K562 (cell line): ENCODE data around the gene IL33. TPM values are rescaled to one million over a fixed set of nuclear protein-coding genes. Genes with fewer than 3 reads are reported as not detected.
A peak's percentile ranks its signal among the peaks of the same experiment; 100 is the strongest.

Experiments
- ATAC-seq: fragments of 200-7000 bp; cut with Tn5 transposase; 3 replicates; pipeline ENCODE4 v1.9.1; 2020; ENCODE audit warnings: moderate library complexity
- BruUV-seq: library from RNA; stranded (reverse); fragments of 400-500 nt; replicated peaks from 2 replicates; lab custom pipeline; 2021; lab: Mats Ljungman, UMichigan
- CTCF ChIA-PET: fragments of 300-600 bp; formaldehyde crosslinking; extraction: SDS; loops from one replicate; lab custom pipeline; 2021; ENCODE audit warnings: low intra/inter-chr PET ratio; lab: Yijun Ruan, JAX
- POLR2A ChIA-PET: fragments of 300-600, 350-650 bp; sonication (Branson Sonifier 250); formaldehyde crosslinking; extraction: SDS; loops from one replicate; lab custom pipeline; 2021; ENCODE audit warnings: antibody characterized with exemption, inconsistent platforms; lab: Yijun Ruan, JAX
- DNase-seq, 4 experiments: peaks; one replicate each; pipeline versions ENCODE4 v3.0.0 to v3.0.0-alpha.2; 2011 to 2018; ENCODE audit warnings: low spot score in 3 of 4, mixed read lengths in 3 of 4; ENCODE audit errors: extremely low read depth in 1 of 4
- FAIRE-seq: peaks from 2 replicates; lab custom pipeline; 2011; peaks lifted over from hg19 to GRCh38; lab: Jason Lieb, UNC
- H2AFZ ChIP-seq: 2 replicates; pipeline ENCODE4 v1.6.0; 2011; ENCODE audit warnings: low read depth, low read length, control low read depth, inconsistent platforms
- H3K27ac ChIP-seq: fragments of 200-600 bp; 3 replicates; pipeline ENCODE4 v1.8.0; 2011; ENCODE audit warnings: low read depth, mild to moderate bottlenecking, control low read depth, inconsistent platforms, low read length, moderate library complexity, mixed read lengths; ENCODE audit errors: extremely low read depth
- H3K27me3 ChIP-seq, 2 experiments: fragments of 300-600 bp in 1 of 2; 2 replicates in 1 of 2; 3 replicates in 1 of 2; pipeline versions ENCODE4 v1.6.0 to v1.8.0; 2011; ENCODE audit warnings: inconsistent platforms in 2 of 2, low read length in 2 of 2, mild to moderate bottlenecking in 1 of 2, mixed read lengths in 1 of 2, moderate library complexity in 1 of 2; ENCODE audit not compliant: control insufficient read depth in 2 of 2, insufficient read depth in 2 of 2
- H3K36me3 ChIP-seq: fragments of 300-600 bp; 3 replicates; pipeline ENCODE4 v1.8.0; 2011; ENCODE audit warnings: mild to moderate bottlenecking, low read length, inconsistent platforms; ENCODE audit not compliant: control insufficient read depth, insufficient read depth
- H3K4me1 ChIP-seq, 2 experiments: fragments of 200-600 bp in 1 of 2; replicated peaks in 1 of 2; 2 replicates in 1 of 2; 3 replicates in 1 of 2; pipeline versions ENCODE4 v1.5.1 to v1.8.0; 2011; ENCODE audit warnings: inconsistent platforms in 2 of 2, low read length in 2 of 2, mild to moderate bottlenecking in 1 of 2, mixed read lengths in 1 of 2, moderate library complexity in 1 of 2; ENCODE audit not compliant: control insufficient read depth in 2 of 2, insufficient read depth in 2 of 2
- H3K4me2 ChIP-seq: 2 replicates; pipeline ENCODE4 v1.6.1; 2011; ENCODE audit warnings: low read length, control low read depth, inconsistent platforms, mixed read lengths; ENCODE audit not compliant: insufficient read depth
- H3K4me3 ChIP-seq: fragments of 200-600 bp; sonication (generic), shearing (Covaris generic); 2 replicates; pipeline ENCODE4 v1.5.1; 2016; ENCODE audit warnings: control low read depth, inconsistent platforms
- H3K79me2 ChIP-seq: fragments of 200-600 bp; 3 replicates; pipeline ENCODE4 v1.8.0; 2011; ENCODE audit warnings: low read length, inconsistent platforms; ENCODE audit not compliant: control insufficient read depth, insufficient read depth
- H3K9ac ChIP-seq, 2 experiments: 2 replicates each; pipeline versions ENCODE4 v1.6.0 to v1.6.1; 2011; ENCODE audit warnings: low read depth in 2 of 2, low read length in 2 of 2, control low read depth in 1 of 2, inconsistent platforms in 1 of 2, mild to moderate bottlenecking in 1 of 2, mixed read lengths in 1 of 2; ENCODE audit not compliant: insufficient read depth in 1 of 2
- H3K9me1 ChIP-seq: one replicate; pipeline ENCODE4 v1.6.0; 2011; ENCODE audit warnings: inconsistent platforms, mild to moderate bottlenecking, low read length, moderate library complexity; ENCODE audit not compliant: control insufficient read depth, insufficient read depth
- H3K9me3 ChIP-seq: replicated peaks from 2 replicates; pipeline ENCODE4 v1.5.1; 2011; ENCODE audit warnings: low read depth, low read length, inconsistent platforms; ENCODE audit not compliant: control insufficient read depth, insufficient read depth
- H4K20me1 ChIP-seq: replicated peaks from 2 replicates; pipeline ENCODE4 v1.6.1; 2011; ENCODE audit warnings: low read length, inconsistent platforms, mixed read lengths; ENCODE audit not compliant: control insufficient read depth, insufficient read depth
- ADNP ChIP-seq: fragments of 200-800 bp; sonication (Bioruptor generic); IDR thresholded peaks from 2 replicates; pipeline ENCODE4 v1.6.1; 2016; ENCODE audit warnings: missing genetic modification characterization, missing compliant biosample characterization
- C11orf30 ChIP-seq: fragments of 450-650 bp; IDR thresholded peaks from 2 replicates; pipeline ENCODE4 v1.6.1; 2016; ENCODE audit warnings: low read depth, mild to moderate bottlenecking
- KLF1 ChIP-seq: fragments of 450-650 bp; IDR thresholded peaks from 2 replicates; pipeline ENCODE4 v1.6.1; 2016; ENCODE audit warnings: missing genetic modification characterization, missing compliant biosample characterization
- LEF1 ChIP-seq: fragments of 450-650 bp; IDR thresholded peaks from 2 replicates; pipeline ENCODE4 v1.6.1; 2016; ENCODE audit warnings: mild to moderate bottlenecking
- NR2C2 ChIP-seq, 2 experiments: fragments of 200-800 bp in 1 of 2; sonication (Bioruptor generic) in 1 of 2; sonication (generic) in 1 of 2; formaldehyde crosslinking in 1 of 2; IDR thresholded peaks; 2 replicates each; pipeline versions ENCODE4 v1.6.1 to v1.8.0; 2016 to 2022; ENCODE audit warnings: mild to moderate bottlenecking in 1 of 2, missing compliant biosample characterization in 1 of 2, missing genetic modification characterization in 1 of 2, missing genetic modification reagents in 1 of 2
- POLR2A ChIP-seq: fragments of 450-650 bp; conservative IDR thresholded peaks from 2 replicates; pipeline ENCODE4 v1.6.1; 2016
- SIN3B ChIP-seq: fragments of 450-650 bp; IDR thresholded peaks from 2 replicates; pipeline ENCODE4 v1.6.1; 2017; ENCODE audit warnings: low read depth, mild to moderate bottlenecking, moderate library complexity
- TAF1 ChIP-seq: IDR thresholded peaks from 2 replicates; pipeline ENCODE4 v1.6.1; 2011; ENCODE audit warnings: mild to moderate bottlenecking, low read length, moderate library complexity; ENCODE audit not compliant: insufficient read depth, control insufficient read depth, severe bottlenecking; ENCODE audit errors: extremely low read depth
- YBX1 ChIP-seq: fragments of 450-650 bp; IDR thresholded peaks from 2 replicates; pipeline ENCODE4 v1.7.1; 2016; ENCODE audit warnings: mild to moderate bottlenecking
- ZFP1 ChIP-seq: fragments of 450-650 bp; formaldehyde crosslinking; IDR thresholded peaks from 2 replicates; pipeline ENCODE4 v1.4.0; 2020; ENCODE audit warnings: mild to moderate bottlenecking, mixed read lengths
- ZNF316 ChIP-seq: fragments of 450-650 bp; IDR thresholded peaks from 2 replicates; pipeline ENCODE4 v1.6.1; 2016
- ZNF384 ChIP-seq: IDR thresholded peaks from 2 replicates; pipeline ENCODE4 v1.6.1; 2012; ENCODE audit warnings: low read depth, low read length, improper control_type of control experiment
- WGBS: fragments of 100-300 bp; shearing (Covaris generic); methylation state at CpG from one replicate; pipeline ENCODE4 v1.1.6; 2016; ENCODE audit warnings: low coverage, mixed read lengths; ENCODE audit not compliant: insufficient coverage; ENCODE audit errors: missing lambda C conversion rate; 5-methylcytosine and 5-hydroxymethylcytosine counted together
- in situ Hi-C: fragments of 300-500 bp; cut with MboI; formaldehyde crosslinking; loops from 4 replicates; pipeline ENCODE4 v1.15.0; 2018; ENCODE audit warnings: inconsistent platforms, mixed read lengths
- intact Hi-C: fragments of 100-400 bp; cut with micrococcal nuclease; formaldehyde crosslinking; loops from 2 replicates; pipeline ENCODE4 v1.14.2; 2022
- polyA plus RNA-seq, 8 experiments: library from polyadenylated mRNA; depleted of rRNA in 4 of 8; stranded (reverse) in 5 of 8; unstranded in 3 of 8; fragments of >200 nt; fragmentation: Nextera tagmentation in 2 of 8; fragmentation: Illumina TruSeq in 1 of 8; extraction: Ambion mirVana in 2 of 8; extraction: Trizol in 1 of 8; gene quantifications; 2 replicates each; pipeline versions ENCODE4 v1.2.1 to v1.2.3, GENCODE V29; 2011 to 2014; ENCODE audit warnings: inconsistent platforms in 1 of 8, missing spikeins in 1 of 8
- total RNA-seq, 7 experiments: library from RNA; depleted of rRNA in 6 of 7; stranded (reverse); fragments of >200 nt in 6 of 7; fragmentation: Illumina TruSeq in 2 of 7; extraction: Trizol in 2 of 7; gene quantifications; 2 replicates each; pipeline versions ENCODE4 v1.2.1 to v1.2.3, GENCODE V29; 2011 to 2021; ENCODE audit warnings: low replicate concordance in 1 of 7
- TF ChIP-seq, protein P1 (sequence below), 2 experiments: fragments of 200-800 bp in 1 of 2; sonication (Bioruptor generic) in 1 of 2; sonication (generic) in 1 of 2; formaldehyde crosslinking in 1 of 2; IDR thresholded peaks in 1 of 2; conservative IDR thresholded peaks in 1 of 2; 2 replicates each; pipeline versions ENCODE4 v1.5.0 to v1.6.1; 2016 to 2020; ENCODE audit warnings: missing compliant biosample characterization in 1 of 2, missing genetic modification characterization in 1 of 2, missing genetic modification reagents in 1 of 2
- TF ChIP-seq, protein P2 (sequence below): fragments of 450-650 bp; IDR thresholded peaks from 2 replicates; pipeline ENCODE4 v1.7.1; 2018; ENCODE audit warnings: mild to moderate bottlenecking, low read depth; ENCODE audit not compliant: partially characterized antibody
- TF ChIP-seq, protein P3 (sequence below): fragments of 250-450 bp; sonication (Bioruptor Pico); IDR thresholded peaks from 2 replicates; pipeline ENCODE4 v1.4.0; 2020; ENCODE audit warnings: mild to moderate bottlenecking, moderate library complexity

The IL33 gene
- total and polyA plus RNA-seq, 9 of the 15 experiments (the other 6 are each of a cell fraction or from before 2014, with no cell fraction given), result not detected

DNA sequence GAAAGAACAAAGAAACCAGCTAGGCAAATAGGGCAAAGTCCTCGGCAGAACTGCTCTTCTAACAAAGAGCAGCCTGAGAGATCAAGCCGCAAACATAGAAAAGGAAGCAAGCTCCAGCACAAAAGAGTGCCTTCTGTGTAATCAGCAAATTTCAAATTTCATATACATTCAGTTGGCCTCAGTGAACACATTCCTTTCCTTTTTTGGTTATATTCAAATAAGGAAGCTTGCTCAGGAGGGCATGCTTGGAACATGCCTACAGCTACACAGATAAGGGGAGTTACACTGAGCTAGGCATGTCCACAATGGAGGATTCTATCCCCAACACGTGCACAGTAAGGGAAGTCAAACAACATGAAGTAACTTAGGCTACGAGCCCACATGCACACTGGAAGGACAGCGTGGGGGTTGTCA, 23.4 kb downstream of the IL33 start (continued):
- TF ChIP-seq, protein P1, sequence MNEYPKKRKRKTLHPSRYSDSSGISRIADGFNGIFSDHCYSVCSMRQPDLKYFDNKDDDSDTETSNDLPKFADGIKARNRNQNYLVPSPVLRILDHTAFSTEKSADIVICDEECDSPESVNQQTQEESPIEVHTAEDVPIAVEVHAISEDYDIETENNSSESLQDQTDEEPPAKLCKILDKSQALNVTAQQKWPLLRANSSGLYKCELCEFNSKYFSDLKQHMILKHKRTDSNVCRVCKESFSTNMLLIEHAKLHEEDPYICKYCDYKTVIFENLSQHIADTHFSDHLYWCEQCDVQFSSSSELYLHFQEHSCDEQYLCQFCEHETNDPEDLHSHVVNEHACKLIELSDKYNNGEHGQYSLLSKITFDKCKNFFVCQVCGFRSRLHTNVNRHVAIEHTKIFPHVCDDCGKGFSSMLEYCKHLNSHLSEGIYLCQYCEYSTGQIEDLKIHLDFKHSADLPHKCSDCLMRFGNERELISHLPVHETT (CRISPR knock-in tag; conservative IDR thresholded peaks at IDR 0.05 in 1 of 2, IDR thresholded peaks at IDR 0.05 in 1 of 2), result no peak

DNA sequence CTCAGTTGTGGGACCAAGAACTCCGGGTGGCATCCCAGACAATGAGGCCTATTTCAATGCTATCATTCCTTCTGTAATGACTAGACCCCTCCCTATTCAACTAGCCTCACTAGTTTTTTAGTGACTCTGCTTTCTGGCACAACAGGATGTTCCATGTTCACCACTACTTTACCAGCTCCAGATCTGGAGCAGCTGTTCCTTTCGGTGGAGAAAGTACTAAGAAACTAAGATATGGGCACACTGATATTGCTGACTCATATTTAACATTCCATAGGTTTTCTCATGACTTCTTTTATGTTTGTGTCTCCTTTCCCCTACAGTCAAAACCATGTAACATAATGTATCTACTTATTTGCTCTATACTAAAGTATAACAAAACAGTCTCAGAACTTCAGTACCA, 24.1 kb downstream of the IL33 start:
- in situ Hi-C loops (no loop called here), intact Hi-C loops (no loop called here)
- H3K27me3 ChIP-seq, result no peaks in the 10 kb centered on the region
- FAIRE-seq (no peak), ATAC-seq (no peak), DNase-seq (no peak)
- H3K9ac ChIP-seq, result no peak overlapping the region
- no peaks in the 10 kb centered on the region for H3K9me1 ChIP-seq
- CTCF ChIA-PET, result no interaction called here
- no peaks in the 10 kb centered on the region for H4K20me1 ChIP-seq
- no peak overlapping the region for H2AFZ ChIP-seq
- H3K79me2 ChIP-seq, result no peaks in the 10 kb centered on the region
- WGBS, result 0% methylated on average over 2 of the region's 2 CpGs
- H3K4me2 ChIP-seq, result no peak overlapping the region
- no peak overlapping the region for H3K4me3 ChIP-seq
- no peaks in the 10 kb centered on the region for H3K4me1 ChIP-seq
- H3K36me3 ChIP-seq, result no peaks in the 10 kb centered on the region
- POLR2A ChIA-PET, result no interaction called here
- no peak overlapping the region for H3K27ac ChIP-seq
- H3K9me3 ChIP-seq, result no peaks in the 10 kb centered on the region
- BruUV-seq, result no TSS peak
- TF ChIP-seq YBX1 (no peak), NR2C2 (CRISPR knock-in tag; IDR thresholded peaks at IDR 0.05) (no peak), NR2C2 (tag; IDR thresholded peaks at IDR 0.05) (no peak), SIN3B (no peak), TAF1 (no peak), POLR2A (no peak), ZFP1 (no peak), LEF1 (no peak), C11orf30 (0 out of 2 replicates have a peak, but pooled peaks have one; percentile 4), ADNP (tag) (no peak), ZNF384 (no peak), ZNF316 (0 out of 2 replicates have a peak, but pooled peaks have one; percentile 38), KLF1 (tag) (no peak)
- TF ChIP-seq, protein P2, sequence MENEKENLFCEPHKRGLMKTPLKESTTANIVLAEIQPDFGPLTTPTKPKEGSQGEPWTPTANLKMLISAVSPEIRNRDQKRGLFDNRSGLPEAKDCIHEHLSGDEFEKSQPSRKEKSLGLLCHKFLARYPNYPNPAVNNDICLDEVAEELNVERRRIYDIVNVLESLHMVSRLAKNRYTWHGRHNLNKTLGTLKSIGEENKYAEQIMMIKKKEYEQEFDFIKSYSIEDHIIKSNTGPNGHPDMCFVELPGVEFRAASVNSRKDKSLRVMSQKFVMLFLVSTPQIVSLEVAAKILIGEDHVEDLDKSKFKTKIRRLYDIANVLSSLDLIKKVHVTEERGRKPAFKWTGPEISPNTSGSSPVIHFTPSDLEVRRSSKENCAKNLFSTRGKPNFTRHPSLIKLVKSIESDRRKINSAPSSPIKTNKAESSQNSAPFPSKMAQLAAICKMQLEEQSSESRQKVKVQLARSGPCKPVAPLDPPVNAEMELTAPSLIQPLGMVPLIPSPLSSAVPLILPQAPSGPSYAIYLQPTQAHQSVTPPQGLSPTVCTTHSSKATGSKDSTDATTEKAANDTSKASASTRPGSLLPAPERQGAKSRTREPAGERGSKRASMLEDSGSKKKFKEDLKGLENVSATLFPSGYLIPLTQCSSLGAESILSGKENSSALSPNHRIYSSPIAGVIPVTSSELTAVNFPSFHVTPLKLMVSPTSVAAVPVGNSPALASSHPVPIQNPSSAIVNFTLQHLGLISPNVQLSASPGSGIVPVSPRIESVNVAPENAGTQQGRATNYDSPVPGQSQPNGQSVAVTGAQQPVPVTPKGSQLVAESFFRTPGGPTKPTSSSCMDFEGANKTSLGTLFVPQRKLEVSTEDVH, result no peak
- TF ChIP-seq, protein P3, sequence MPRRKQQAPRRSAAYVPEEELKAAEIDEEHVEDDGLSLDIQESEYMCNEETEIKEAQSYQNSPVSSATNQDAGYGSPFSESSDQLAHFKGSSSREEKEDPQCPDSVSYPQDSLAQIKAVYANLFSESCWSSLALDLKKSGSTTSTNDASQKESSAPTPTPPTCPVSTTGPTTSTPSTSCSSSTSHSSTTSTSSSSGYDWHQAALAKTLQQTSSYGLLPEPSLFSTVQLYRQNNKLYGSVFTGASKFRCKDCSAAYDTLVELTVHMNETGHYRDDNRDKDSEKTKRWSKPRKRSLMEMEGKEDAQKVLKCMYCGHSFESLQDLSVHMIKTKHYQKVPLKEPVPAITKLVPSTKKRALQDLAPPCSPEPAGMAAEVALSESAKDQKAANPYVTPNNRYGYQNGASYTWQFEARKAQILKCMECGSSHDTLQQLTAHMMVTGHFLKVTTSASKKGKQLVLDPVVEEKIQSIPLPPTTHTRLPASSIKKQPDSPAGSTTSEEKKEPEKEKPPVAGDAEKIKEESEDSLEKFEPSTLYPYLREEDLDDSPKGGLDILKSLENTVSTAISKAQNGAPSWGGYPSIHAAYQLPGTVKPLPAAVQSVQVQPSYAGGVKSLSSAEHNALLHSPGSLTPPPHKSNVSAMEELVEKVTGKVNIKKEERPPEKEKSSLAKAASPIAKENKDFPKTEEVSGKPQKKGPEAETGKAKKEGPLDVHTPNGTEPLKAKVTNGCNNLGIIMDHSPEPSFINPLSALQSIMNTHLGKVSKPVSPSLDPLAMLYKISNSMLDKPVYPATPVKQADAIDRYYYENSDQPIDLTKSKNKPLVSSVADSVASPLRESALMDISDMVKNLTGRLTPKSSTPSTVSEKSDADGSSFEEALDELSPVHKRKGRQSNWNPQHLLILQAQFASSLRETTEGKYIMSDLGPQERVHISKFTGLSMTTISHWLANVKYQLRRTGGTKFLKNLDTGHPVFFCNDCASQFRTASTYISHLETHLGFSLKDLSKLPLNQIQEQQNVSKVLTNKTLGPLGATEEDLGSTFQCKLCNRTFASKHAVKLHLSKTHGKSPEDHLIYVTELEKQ (CRISPR knock-in tag), result no peak
